Measurements from ENCODE around the gene FOXE3. TPM values are rescaled to one million over a fixed set of nuclear protein-coding genes. Genes with fewer than 3 reads are reported as not detected.

FOXE3 gene
- total and polyA plus RNA-seq, 10 of the 15 experiments (the other 5 are each of a cell fraction or from before 2014, with no cell fraction given) = 0.13 TPM; not detected in 9

- TF ChIP-seq RCOR1 (conservative IDR thresholded peaks at IDR 0.05; ENCODE audit: low read depth, low read length) = no peak
- no peak for TF ChIP-seq PBX3 (IDR thresholded peaks at IDR 0.05; ENCODE audit: insufficient replicate concordance, low read depth, low read length)
- no peak for TF ChIP-seq STAT3 (IDR thresholded peaks at IDR 0.05; ENCODE audit: low read depth, low read length)
- TF ChIP-seq PML (IDR thresholded peaks at IDR 0.05; ENCODE audit: low read length) = no peak
- TF ChIP-seq CREB1 (IDR thresholded peaks at IDR 0.05; ENCODE audit: low read depth) = no peak
- no peak for TF ChIP-seq FOS (IDR thresholded peaks at IDR 0.05; ENCODE audit: borderline replicate concordance, extremely low read depth, insufficient read length)
- TF ChIP-seq LARP7 (IDR thresholded peaks at IDR 0.05) = peak; percentile 73
- TF ChIP-seq ATF2 (IDR thresholded peaks at IDR 0.05; ENCODE audit: low read length) = no peak
- TF ChIP-seq DPF2 (IDR thresholded peaks at IDR 0.05) = no peak; the same call in 1 of the 2 replicates
- TF ChIP-seq CHD2 (IDR thresholded peaks at IDR 0.05; ENCODE audit: borderline replicate concordance, low read depth, low read length) = no peak
- TF ChIP-seq ZSCAN29 (IDR thresholded peaks at IDR 0.05) = peak; percentile 63; the same call in 1 of the 2 replicates
- 0 out of 2 replicates have a peak, but pooled peaks have one; percentile 71 for TF ChIP-seq IKZF1 (conservative IDR thresholded peaks at IDR 0.05)
- no peak for TF ChIP-seq SRF (IDR thresholded peaks at IDR 0.05; ENCODE audit: low read depth in 2 of 2, low read length in 2 of 2)
- TF ChIP-seq HDGF (IDR thresholded peaks at IDR 0.05) = no peak
- no peak for TF ChIP-seq NFYA (IDR thresholded peaks at IDR 0.05; ENCODE audit: borderline replicate concordance, low read depth, low read length)
- no peak for TF ChIP-seq TBL1XR1 (IDR thresholded peaks at IDR 0.05; ENCODE audit: low read depth, low read length)
- no peak for TF ChIP-seq ESRRA (IDR thresholded peaks at IDR 0.05; ENCODE audit: low read length)
- TF ChIP-seq NFXL1 (IDR thresholded peaks at IDR 0.05; ENCODE audit: borderline replicate concordance) = no peak
- TF ChIP-seq HDAC2 (IDR thresholded peaks at IDR 0.05) = no peak
- no peak for TF ChIP-seq MTA2 (IDR thresholded peaks at IDR 0.05; ENCODE audit: low read depth)
- no peak for TF ChIP-seq CHD4 (IDR thresholded peaks at IDR 0.05)
- no peak for TF ChIP-seq NR2C2 (IDR thresholded peaks at IDR 0.05; ENCODE audit: borderline replicate concordance, control insufficient read depth, insufficient read length, low read depth)
- no peak for TF ChIP-seq ZNF24 (IDR thresholded peaks at IDR 0.05)
- TF ChIP-seq SREBF2 (IDR thresholded peaks at IDR 0.05; ENCODE audit: low read length) = no peak
- no peak for TF ChIP-seq ZZZ3 (IDR thresholded peaks at IDR 0.05; ENCODE audit: control insufficient read depth, insufficient read length, low read depth)
- TF ChIP-seq TCF12 (IDR thresholded peaks at IDR 0.05; ENCODE audit: low read depth, low read length) = no peak
- no peak for TF ChIP-seq SUZ12 (IDR thresholded peaks at IDR 0.05; ENCODE audit: unreplicated experiment)
- TF ChIP-seq IRF4 (IDR thresholded peaks at IDR 0.05; ENCODE audit: low read depth, low read length) = no peak
- no peak for TF ChIP-seq MYC (IDR thresholded peaks at IDR 0.05; ENCODE audit: insufficient read depth, insufficient read length, insufficient replicate concordance, low read length, severe bottlenecking)
- no peak for TF ChIP-seq NFYB (IDR thresholded peaks at IDR 0.05; ENCODE audit: insufficient read depth, low read depth, low read length)
- no peak for TF ChIP-seq NFIC (IDR thresholded peaks at IDR 0.05; ENCODE audit: low read depth, low read length)
- TF ChIP-seq SP1 (IDR thresholded peaks at IDR 0.05; ENCODE audit: low read depth, low read length) = no peak
- TF ChIP-seq MTA3 (IDR thresholded peaks at IDR 0.05; ENCODE audit: borderline replicate concordance, low read length) = no peak
- no peak for TF ChIP-seq KAT2A (conservative IDR thresholded peaks at IDR 0.05; ENCODE audit: control insufficient read depth, low read depth, low read length)
These were observed 20.9 kb downstream of the FOXE3 start (continued) for GRCh38 chr1:47436979-47437446.
